GM19099 (cell line): Measurements from ENCODE around the gene KCNH4.

Experiments
- POLR2A ChIP-seq: IDR thresholded peaks from 3 replicates; pipeline ENCODE4 v1.6.1; 2011; ENCODE audit warnings: low read depth; ENCODE audit not compliant: insufficient read length; ENCODE audit errors: extremely low read depth

KCNH4 gene

GRCh38 chr17:42131981-42132432 is 48.9 kb downstream of the KCNH4 start:
- TF ChIP-seq POLR2A = no peak

GRCh38 chr17:42131232-42131631 is 49.7 kb downstream of the KCNH4 start:
- no peak for TF ChIP-seq POLR2A

- TF ChIP-seq POLR2A = no peak
Observed at GRCh38 chr17:42130310-42130936, 50.5 kb downstream of the KCNH4 start.

- no peak for TF ChIP-seq POLR2A
Observed at GRCh38 chr17:42129109-42129837, 51.7 kb downstream of the KCNH4 start.

- TF ChIP-seq POLR2A = no peak
Observed at GRCh38 chr17:42127414-42127813, 53.5 kb downstream of the KCNH4 start.

GRCh38 chr17:42126836-42127235 is 54.1 kb downstream of the KCNH4 start:
- no peak for TF ChIP-seq POLR2A

GRCh38 chr17:42125565-42125964 is 55.4 kb downstream of the KCNH4 start:
- no peak for TF ChIP-seq POLR2A

GRCh38 chr17:42124256-42124655 is 56.7 kb downstream of the KCNH4 start:
- TF ChIP-seq POLR2A = no peak

GRCh38 chr17:42122371-42123303 is 58.3 kb downstream of the KCNH4 start, which contains the start of gene HSPB9:
Gene HSPB9 (plus strand): TSS chr17:42122804. CDS start chr17:42122851, 47 bp downstream.
- no peak for TF ChIP-seq POLR2A

- TF ChIP-seq POLR2A = peak; percentile 81
Observed at GRCh38 chr17:42120770-42121769, 59.9 kb downstream of the KCNH4 start, which contains the start of gene KAT2A. Gene KAT2A (minus strand): TSS chr17:42121367. CDS start chr17:42121304, 63 bp downstream.

- TF ChIP-seq POLR2A = no peak
Observed at GRCh38 chr17:42120161-42120769, 60.7 kb downstream of the KCNH4 start.

GRCh38 chr17:42119301-42119700 is 61.6 kb downstream of the KCNH4 start:
- no peak for TF ChIP-seq POLR2A

- TF ChIP-seq POLR2A = no peak
Observed at GRCh38 chr17:42118545-42118944, 62.4 kb downstream of the KCNH4 start.
